Peyer's patch (tissue), 4 donors: ENCODE data around the gene GNL3. TPM values are rescaled to one million over a fixed set of nuclear protein-coding genes. Genes with fewer than 3 reads are reported as not detected.
A peak's percentile ranks its signal among the peaks of the same experiment; 100 is the strongest.

ENCODE experiments used
- DNase-seq, 3 donors: peaks; one replicate each; pipeline ENCODE4 v3.0.0-alpha.2; 2017 to 2019
- H3K27ac ChIP-seq, 4 donors: fragments of 200-600 bp; sonication (generic); one replicate each; pipeline ENCODE4 v1.5.1; 2016 to 2019
- H3K27me3 ChIP-seq, 2 donors: fragments of 200-600 bp; sonication (generic); one replicate each; pipeline ENCODE4 v1.5.1; 2019
- H3K36me3 ChIP-seq, 3 donors: fragments of 200-600 bp; sonication (generic); one replicate each; pipeline ENCODE4 v1.5.1; 2016 to 2019
- H3K4me1 ChIP-seq, 4 donors: fragments of 200-600 bp; sonication (generic); one replicate each; pipeline ENCODE4 v1.5.1; 2016 to 2019
- H3K4me3 ChIP-seq, 4 donors: fragments of 200-600 bp; sonication (generic); 1 replicate in 3 of 4; 2 replicates in 1 of 4; pipeline ENCODE4 v1.5.1; 2016 to 2019; ENCODE audit warnings: mild to moderate bottlenecking in 1 of 4
- H3K9me3 ChIP-seq, 4 donors: fragments of 200-600 bp; sonication (generic); one replicate each; pipeline ENCODE4 v1.5.1; 2016 to 2019; ENCODE audit warnings: mild to moderate bottlenecking in 1 of 4
- POLR2A ChIP-seq, 2 donors: fragments of 450-650 bp; IDR thresholded peaks; one replicate each; pipeline ENCODE4 v1.5.1; 2017; ENCODE audit warnings: antibody characterized with exemption in 2 of 2, mild to moderate bottlenecking in 2 of 2, moderate library complexity in 2 of 2
- total RNA-seq, 4 donors: library from RNA; depleted of rRNA; stranded (reverse); fragments of >200 nt; gene quantifications; one replicate each; pipeline ENCODE4 v1.1.0, GENCODE V29; 2016
- TF ChIP-seq, protein P1 (sequence below), 6 experiments: fragments of 450-650 bp in 4 of 6; fragments of 200-600 bp in 2 of 6; sonication (generic) in 1 of 6; IDR thresholded peaks; one replicate each; pipeline ENCODE4 v1.5.1; 2017 to 2019; ENCODE audit warnings: antibody characterized with exemption in 6 of 6, mild to moderate bottlenecking in 3 of 6, moderate library complexity in 1 of 6

GNL3 gene
- total RNA-seq, 4 donors from 2014 or later = 21.5 to 249 (median 48.6) TPM

DNA sequence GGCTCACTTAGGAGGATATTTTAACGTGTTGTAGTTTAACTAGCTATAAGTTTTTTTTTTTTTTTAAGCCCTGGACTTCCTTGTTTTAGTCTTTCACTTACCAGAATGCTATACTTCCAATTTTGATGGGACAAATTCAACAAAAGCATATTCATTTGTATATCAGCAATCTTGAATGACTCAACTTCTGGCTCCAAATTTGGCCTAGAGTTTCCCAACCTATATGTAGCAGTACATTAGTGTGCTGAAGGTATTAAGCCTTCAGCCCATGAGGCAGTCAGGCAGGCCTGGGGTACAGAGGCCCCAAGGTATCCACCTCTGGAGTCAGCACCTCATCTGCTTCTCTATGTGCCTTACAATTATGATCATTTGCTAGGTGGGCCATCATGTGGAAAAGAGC, 6.0 kb upstream of the GNL3 start:
- H3K27ac ChIP-seq = no peak overlapping the region
- H3K27me3 ChIP-seq = no peaks in the 10 kb centered on the region
- no peak for DNase-seq
- peaks cover 0 to 47% (median 0%) of the 10 kb centered on the region in 3 donors for H3K36me3 ChIP-seq
- no peaks in the 10 kb centered on the region for H3K9me3 ChIP-seq
- no peak overlapping the region for H3K4me3 ChIP-seq
- peaks cover 0 to 24% (median 0%) of the 10 kb centered on the region in 4 donors for H3K4me1 ChIP-seq
- TF ChIP-seq POLR2A (IDR thresholded peaks at IDR 0.05) = no peak
- TF ChIP-seq, protein P1, sequence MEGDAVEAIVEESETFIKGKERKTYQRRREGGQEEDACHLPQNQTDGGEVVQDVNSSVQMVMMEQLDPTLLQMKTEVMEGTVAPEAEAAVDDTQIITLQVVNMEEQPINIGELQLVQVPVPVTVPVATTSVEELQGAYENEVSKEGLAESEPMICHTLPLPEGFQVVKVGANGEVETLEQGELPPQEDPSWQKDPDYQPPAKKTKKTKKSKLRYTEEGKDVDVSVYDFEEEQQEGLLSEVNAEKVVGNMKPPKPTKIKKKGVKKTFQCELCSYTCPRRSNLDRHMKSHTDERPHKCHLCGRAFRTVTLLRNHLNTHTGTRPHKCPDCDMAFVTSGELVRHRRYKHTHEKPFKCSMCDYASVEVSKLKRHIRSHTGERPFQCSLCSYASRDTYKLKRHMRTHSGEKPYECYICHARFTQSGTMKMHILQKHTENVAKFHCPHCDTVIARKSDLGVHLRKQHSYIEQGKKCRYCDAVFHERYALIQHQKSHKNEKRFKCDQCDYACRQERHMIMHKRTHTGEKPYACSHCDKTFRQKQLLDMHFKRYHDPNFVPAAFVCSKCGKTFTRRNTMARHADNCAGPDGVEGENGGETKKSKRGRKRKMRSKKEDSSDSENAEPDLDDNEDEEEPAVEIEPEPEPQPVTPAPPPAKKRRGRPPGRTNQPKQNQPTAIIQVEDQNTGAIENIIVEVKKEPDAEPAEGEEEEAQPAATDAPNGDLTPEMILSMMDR (IDR thresholded peaks at IDR 0.05) = no peak

DNA sequence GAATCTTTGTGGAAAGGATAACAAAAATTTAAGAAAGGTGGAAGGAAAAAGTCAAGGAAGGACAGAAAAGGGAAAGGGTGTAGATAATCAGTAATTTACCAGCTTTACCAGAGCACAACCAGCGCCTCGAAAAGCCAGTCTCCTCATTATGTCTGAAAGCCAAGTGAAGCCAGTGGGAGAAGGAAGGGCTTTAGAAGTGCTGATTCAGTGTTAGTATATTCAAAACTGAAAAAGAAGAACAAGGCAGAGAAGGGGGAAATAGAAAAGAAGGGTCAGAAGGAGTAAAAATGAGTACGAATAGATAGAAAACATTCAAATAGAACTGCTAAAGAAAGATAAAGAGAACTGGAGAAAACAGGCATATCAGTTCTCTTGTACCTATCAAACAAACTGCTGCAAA, 4.2 kb upstream of the GNL3 start:
- H3K9me3 ChIP-seq = no peaks in the 10 kb centered on the region

DNA sequence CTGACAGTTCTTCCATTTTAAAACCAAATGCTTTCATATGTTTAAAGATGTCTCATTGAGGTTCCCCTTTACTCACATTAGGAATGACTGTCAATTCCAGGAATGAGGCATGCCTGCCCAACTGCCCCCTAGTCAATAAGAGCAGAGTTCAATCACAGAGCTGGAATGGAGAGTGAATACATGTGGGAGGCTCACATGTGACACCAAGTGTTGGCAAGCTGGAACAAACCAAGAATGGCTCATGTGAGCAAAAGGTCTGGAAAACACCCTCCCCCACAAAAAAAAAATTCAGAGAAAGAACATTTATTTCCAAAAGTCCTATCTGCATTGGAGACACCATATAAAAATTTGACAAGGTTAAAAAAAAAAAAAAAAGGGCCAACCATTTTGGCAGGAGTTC, 3.8 kb upstream of the GNL3 start:
- no peak for DNase-seq
- no peaks in the 10 kb centered on the region for H3K9me3 ChIP-seq
- peaks cover 0 to 31% (median 2%) of the 10 kb centered on the region in 4 donors for H3K4me1 ChIP-seq
- no peaks in the 10 kb centered on the region for H3K27me3 ChIP-seq
- peaks cover 0 to 28% (median 0%) of the 10 kb centered on the region in 3 donors for H3K36me3 ChIP-seq
- no peak overlapping the region for H3K27ac ChIP-seq
- TF ChIP-seq POLR2A (IDR thresholded peaks at IDR 0.05) = no peak
- TF ChIP-seq, protein P1 (IDR thresholded peaks at IDR 0.05) = no peak
- no peak overlapping the region for H3K4me3 ChIP-seq

More for the DNA sequence above, 4.2 kb upstream of the GNL3 start:
- peaks cover 0 to 27% (median under 1%) of the 10 kb centered on the region in 4 donors for H3K4me1 ChIP-seq
- H3K36me3 ChIP-seq = peaks cover 0 to 32% (median 0%) of the 10 kb centered on the region in 3 donors
- no peaks in the 10 kb centered on the region for H3K27me3 ChIP-seq
- TF ChIP-seq, protein P1 (IDR thresholded peaks at IDR 0.05) = no peak
- no peak for TF ChIP-seq POLR2A (IDR thresholded peaks at IDR 0.05)
- no peak overlapping the region for H3K4me3 ChIP-seq
- peak overlapping the region in 1 of 4 donors; percentile 3 for H3K27ac ChIP-seq
- no peak for DNase-seq

DNA sequence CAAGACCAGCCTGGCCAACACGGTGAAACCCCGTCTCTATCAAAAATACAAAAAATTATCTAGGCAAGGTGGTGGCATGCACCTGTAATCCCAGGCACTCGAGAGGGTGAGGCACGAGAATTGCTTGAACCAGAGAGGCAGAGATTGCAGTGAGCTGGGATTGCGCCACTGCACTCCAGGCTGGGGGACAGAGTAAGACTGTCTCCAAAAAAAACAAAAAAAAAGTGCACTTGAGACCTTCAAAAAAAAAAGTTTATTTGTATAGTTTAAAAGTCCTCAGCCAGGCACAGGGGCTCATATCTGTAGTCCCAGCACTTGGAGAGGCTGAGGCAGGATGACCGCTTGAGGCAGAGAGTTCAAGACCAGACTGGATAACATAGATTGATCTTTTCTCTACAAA, 2.2 kb upstream of the GNL3 start:
- Histone ChIP-seq H3K36me3 (peaks cover 0 to 26% (median 0%) of the 10 kb centered on the region in 3 donors), H3K9me3 (no peaks in the 10 kb centered on the region), H3K27me3 (no peaks in the 10 kb centered on the region), H3K4me3 (no peak overlapping the region), H3K4me1 (peaks cover 0 to 32% (median 2%) of the 10 kb centered on the region in 4 donors), H3K27ac (no peak overlapping the region)
- TF ChIP-seq, protein P1 (IDR thresholded peaks at IDR 0.05) = no peak
- no peak for TF ChIP-seq POLR2A (IDR thresholded peaks at IDR 0.05)
- DNase-seq = no peak

DNA sequence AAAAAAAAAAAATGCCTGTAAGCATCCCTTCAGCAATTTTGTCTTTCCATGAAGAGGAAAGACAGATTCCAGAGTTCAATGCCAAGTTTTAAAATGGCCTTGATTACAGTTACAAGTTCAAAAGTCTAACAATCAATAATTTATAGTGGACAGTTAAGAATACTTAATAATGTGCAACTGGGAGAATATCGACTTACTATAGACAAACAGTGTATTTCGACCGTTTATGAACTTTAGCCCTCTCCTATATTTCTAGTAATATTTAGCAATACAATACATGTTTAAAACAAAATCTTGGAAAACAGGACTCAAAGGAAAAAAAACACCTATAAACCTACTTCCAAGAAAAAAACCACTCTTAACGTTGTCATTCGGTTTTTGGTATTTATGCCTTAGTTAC, 1.6 kb upstream of the GNL3 start:
- H3K36me3 ChIP-seq = peaks cover 0 to 28% (median 0%) of the 10 kb centered on the region in 3 donors
- no peak for TF ChIP-seq POLR2A (IDR thresholded peaks at IDR 0.05)
- TF ChIP-seq, protein P1 (IDR thresholded peaks at IDR 0.05) = no peak
- peak overlapping the region in 1 of 4 donors; percentile 78 for H3K4me3 ChIP-seq
- no peaks in the 10 kb centered on the region for H3K27me3 ChIP-seq
- H3K9me3 ChIP-seq = no peaks in the 10 kb centered on the region
- H3K27ac ChIP-seq = no peak overlapping the region
- peaks cover 0 to 32% (median 2%) of the 10 kb centered on the region in 4 donors for H3K4me1 ChIP-seq
- no peak for DNase-seq
